HG03135 (cell line): ENCODE results near the gene SLC15A5.

Experiments used
- ATAC-seq: cut with Tn5 transposase; IDR thresholded peaks from one replicate; pipeline ENCODE4 v1.9.1; 2021; ENCODE audit warnings: mild to moderate bottlenecking, moderate library complexity; ENCODE audit not compliant: unreplicated experiment

Gene SLC15A5

DNA sequence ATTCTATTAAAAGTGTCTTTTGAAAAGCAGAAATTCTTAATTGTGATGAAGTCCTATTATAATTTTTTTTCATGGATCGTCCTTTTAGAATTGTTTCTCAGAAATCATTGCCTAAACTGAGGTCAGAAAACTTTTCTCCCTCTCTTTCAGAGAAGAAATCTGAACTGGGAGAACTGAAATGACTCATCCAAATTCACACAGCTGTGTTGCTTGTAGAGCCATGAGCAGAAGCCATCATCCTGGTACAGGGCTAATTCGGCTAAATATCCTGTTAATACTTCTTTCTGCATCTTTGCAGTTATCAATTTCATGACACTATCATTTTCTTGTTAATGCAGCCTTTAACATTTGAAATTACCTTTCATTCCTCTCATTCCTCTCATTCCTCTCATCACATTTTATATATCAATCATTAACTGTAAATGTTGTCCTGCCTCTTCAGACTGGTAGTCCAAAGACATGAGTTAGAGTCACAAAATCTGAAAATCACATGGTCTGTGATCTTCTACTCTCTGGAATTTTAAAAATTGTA is 15.5 kb downstream of the SLC15A5 start:
- no peak for ATAC-seq

DNA sequence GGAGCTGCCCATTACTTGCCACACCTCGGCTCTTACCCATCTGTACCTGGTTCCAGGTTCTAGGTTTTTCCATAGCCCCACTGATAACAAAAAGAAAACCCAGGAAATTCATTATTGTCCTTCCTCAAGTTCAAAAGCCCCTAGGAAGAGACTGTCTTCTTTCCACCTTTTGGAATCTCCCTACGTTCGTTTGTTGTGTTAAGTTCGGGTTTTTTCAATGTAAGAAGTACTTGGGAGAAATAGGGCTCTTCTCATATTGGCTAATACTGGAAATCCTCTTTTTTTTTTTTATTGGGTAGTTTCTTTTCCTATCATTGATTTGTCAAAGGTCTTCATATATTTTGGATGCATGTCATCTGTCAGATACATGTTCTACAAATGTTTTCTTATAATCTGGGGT is 17.3 kb downstream of the SLC15A5 start:
- ATAC-seq: no peak

DNA sequence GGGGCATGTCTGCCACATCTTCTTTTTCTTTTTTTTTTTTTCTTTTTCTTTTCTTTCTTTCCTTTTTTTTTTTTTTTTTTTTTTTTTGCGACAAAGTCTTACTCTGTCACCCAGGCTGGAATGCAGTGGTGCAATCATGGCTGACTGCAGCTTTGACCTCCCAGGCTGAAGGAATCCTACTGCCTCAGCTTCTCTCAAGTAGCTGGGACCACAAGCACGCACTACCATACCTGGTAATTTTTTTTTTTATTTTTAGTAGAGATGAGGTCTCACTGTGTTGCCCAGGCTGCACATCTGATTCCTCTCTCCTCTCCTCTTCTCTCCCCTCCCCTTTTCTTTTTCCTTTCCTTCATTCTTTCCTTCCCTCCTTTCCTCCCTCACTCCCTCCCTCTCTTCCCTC is 18.5 kb downstream of the SLC15A5 start:
- ATAC-seq: no peak

DNA sequence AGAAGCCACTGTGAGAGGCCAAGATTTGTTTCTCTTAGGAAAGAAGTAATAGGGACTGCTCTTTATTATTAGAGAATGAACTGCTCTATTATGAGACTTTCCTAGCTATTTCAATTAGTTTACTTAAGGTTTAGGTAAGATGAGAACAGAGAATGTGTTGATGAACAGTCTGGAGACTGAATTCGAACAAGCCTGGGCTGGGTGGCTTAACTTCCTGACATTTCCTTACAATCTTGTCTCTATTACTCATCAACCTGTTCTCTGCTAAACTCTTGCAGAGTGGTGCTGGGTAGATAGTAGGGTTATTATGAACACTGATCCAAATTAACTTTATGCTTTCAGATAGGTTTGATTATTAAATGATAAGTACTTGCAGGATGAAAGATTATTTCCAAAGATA is 31.2 kb downstream of the SLC15A5 start:
- no peak for ATAC-seq

DNA sequence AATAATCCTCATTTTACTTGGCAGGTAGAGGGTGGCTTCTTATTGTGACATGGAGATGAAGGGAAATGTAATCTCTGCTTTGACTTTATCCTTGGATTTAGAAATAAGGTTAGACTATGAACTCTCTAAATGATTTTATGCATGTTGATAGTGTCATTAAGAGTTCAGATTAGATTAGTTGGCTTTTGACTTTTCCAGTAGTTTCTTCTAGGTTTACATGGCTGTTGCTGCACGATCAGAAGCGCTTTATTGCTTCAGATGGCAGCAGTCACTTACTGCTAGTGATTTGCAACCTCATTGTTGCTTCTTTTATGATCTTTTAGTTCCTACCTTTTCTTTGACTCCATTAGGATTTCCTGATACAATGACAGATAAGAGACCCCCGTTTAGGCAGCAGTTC is 32.3 kb downstream of the SLC15A5 start:
- ATAC-seq: no peak

DNA sequence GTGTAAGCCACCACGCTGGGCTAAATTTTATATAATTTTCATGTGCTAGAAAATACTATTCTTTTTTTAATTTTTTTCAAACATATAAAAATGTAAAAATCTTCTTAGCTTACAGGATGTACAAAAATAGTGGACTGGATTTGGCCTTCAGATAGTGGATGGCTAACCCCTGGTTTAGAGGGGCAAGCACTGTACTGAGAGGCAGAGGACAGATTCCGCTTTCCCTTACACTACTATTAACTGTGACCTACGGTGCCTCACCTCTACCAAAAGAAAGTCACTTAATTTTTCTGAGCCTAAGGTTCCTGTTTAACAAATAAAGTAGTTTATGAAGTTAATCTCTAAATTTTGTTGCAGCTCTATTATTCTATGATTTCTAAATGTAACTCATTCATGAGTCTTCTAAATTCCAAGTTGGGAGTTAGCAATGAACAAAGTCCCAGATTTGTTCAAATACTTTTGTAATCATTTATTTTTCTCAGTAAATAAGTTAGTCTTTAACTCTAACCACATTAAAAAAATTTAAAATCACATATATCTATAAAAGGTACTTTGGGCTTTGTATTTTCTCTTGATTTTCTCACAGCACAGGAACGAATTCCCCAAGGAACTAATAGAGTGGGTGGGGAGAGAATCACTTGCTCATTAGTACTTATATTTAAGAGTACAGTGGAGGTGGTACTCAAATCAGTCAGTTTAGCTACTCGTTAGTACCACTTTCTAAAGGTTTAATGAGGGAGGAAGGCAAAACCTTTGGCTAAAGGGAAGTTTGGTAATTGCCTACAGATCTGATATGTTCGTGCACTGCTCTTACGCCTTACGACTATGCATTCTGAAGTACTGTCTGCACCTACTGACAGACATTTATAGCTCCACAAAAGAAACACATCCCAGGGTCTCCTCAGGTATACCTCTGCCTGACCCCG is 33.7 kb downstream of the SLC15A5 start:
- ATAC-seq: no peak

DNA sequence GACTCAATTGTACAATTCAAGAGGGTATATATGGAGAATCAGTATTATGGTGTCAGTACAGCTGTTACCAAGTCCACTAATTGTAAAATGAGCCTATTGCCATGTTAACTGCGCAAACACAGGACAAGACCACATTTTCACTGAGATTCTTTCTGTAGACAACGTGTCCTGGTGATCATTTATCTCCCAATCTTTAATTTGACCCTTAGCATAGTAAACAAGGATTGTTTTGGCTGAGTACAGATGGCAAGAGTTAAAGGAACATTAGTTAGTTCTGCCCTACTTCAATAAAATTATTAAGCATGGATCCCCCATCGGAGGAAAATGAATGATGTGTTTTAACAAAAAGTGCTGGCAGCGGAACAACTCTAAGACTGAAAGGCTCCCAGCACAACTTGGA is 36.1 kb downstream of the SLC15A5 start:
- no peak for ATAC-seq

DNA sequence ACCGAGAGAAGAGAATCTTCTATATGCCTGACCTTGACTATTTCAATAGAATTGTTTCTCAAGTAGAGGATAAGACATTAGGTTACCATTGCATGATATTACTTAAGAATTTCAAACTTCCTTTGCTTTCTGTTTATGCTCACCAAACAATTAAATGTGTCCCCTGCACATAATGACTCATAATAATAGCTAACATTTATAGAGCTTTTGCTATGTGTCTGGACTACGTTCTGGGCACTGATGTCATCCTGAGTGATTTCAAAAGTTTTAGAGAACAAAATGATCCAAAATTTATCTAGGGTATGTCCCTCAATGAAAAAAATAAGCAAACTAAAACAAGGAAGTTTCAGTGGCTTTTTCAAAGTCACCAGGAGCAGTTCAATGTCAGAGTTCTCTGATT is 38.8 kb downstream of the SLC15A5 start:
- no peak for ATAC-seq

DNA sequence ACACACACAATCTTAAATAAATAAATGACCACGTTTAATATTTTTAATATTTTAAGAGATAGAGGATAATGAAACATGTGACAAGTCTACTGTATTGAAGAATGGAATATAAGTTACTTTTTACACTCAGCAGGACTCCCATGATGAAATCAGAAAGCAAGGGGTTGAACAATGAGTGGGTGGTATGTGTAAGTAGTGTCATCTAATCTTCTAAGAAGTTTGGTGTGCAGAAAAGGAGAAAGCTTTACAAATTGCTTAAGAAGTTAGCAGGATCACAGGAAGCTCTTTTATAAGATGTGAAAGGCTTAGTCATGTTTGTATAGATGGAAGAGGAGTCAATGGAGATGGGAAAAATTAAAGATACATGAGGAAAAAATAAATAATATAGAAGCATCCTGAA is 47.8 kb downstream of the SLC15A5 start:
- ATAC-seq: no peak

DNA sequence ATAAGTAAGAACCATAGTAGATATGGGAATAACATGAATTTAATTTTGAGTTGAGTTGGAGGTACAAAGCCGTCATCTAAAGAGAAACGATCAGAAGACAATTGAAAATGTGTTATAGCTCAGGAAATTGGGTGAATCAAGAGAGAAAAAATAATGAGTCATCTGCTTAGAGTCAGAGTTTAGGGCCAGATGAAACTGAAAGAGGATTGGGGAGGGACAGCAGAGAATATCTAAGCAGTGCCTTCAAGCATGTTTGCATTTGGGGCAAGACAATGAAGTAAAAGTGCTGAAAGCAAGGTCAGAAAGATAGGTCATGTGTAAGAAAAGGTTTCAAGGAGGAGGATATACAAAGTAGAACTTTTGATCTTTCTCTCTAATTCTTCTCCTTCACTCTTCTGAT is 49.4 kb downstream of the SLC15A5 start:
- ATAC-seq: no peak

DNA sequence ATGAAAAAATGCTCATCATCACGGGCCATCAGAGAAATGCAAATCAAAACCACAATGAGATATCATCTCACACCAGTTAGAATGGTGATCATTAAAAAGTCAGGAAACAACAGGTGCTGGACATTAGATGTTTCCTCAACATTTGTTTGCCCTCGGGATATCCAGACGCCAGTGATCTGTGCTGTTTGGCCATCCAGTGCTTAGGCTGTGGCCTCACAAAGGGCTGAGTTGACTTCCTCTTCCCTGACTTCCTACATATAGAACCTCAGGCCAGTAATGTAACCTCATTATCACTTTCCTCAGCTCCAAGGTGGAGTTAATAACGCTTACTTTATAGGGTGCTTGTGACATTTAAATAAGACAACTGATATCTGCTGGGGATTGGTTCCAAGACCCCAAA is 51.8 kb downstream of the SLC15A5 start:
- ATAC-seq: no peak

DNA sequence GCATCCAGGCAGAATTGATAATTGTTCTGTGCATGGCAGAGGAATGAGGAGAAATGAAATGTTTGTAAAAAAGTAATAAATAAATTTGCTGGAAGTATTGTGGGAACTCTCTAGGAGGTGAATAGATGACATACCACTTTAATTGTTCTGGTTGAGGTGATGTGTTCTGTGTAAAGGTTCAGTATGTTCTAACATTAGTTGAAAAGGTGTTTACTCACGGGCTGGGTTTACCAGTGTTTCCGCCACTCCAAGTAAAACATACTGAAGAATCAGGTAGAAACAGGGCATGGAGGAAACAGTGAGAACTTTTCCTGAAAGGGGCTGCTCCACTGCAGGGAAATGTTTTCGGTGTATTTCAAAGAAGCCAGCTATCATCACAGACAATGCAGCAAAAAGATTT is 53.3 kb downstream of the SLC15A5 start:
- ATAC-seq: no peak

DNA sequence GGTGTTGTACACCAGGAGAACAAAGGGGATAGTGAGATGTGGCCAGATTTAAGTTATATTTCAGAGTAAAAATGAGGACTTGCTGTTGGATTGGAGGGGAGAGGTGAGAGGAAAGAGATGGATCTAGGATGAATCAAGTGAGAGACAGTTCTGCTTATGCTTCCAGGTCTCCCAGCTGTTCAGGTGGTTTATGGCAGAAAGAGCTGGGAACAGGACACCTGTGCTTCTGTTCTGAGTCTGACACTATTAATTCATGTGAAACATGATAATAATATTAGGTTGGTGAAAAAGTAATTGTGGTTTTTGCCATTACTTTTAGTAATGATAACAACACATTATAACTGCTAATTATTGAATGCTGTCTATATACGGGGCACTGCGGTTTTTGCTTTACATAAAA is 55.7 kb downstream of the SLC15A5 start:
- no peak for ATAC-seq

DNA sequence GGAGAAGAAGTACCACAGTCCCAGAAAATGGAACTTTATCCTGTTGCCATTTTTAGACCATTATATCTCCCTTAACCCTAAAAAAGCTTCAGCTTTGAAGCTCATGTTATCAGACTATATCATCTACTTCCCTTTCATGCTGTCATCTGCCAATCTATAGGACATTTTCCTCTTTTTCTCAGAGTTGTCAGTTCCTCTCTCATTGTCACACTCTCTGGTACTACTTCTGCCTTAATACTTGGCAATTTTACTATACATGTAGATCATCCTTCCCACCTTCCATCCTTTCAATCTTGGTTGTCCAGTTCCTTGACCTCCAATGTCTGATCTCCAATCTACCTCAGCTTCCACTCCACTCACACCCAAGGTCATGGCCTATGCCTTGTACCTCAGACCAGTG is 57.4 kb downstream of the SLC15A5 start:
- ATAC-seq: no peak

DNA sequence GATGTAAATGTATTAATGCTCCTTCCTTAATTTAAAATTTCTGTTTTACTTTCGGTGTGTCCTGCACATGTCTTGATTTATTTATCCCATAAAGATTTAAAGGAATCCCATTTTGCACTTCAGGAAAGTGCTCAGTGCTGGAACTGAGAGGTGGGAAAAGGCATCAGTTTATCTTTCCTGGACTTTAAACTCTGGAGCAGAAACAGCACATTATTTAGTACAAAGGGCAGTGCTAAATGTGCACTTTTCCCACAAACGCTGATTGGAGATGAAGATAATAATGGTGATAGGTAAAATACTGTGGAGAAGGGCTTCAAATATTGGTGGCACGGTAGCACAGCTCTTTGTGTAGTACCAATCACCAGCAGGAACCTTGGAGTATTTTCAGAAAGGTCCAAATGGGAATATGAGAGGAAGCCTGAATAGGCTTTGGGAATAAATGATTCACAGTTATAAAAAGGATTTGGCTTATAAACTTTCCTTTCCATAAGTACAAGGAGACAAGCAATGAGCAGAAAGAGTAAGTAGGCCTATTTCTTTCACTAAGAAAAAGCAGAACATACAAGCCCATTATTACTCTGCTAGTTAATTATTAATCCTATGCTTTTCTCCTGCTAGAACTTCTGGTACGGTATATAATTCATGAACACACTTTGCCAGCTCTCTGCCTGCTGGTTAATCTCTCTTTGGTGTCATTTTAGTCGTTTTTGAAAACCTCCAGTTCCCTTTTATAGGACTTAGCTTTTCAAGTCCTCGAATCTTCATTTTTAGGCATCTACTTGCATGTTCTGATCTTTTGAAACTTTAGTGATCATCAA is 58.3 kb downstream of the SLC15A5 start:
- ATAC-seq: no peak

DNA sequence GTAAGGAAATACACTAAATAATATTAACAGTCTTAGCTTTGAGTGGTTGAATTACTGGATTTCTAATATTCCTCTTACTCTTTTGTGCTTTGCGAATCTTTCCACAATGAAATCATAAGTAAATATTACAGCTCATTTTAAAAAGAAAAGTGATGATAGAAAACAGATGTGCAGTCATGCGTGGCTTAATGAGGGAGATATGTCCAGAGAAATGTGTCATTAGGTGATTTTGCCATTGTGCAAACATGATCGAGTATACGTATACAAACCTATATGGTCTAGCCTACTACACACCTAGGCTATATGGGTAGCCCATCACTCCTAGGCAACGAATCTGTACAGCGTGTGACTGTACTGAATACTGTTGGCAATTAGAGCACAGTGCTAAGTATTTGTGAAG is 59.3 kb downstream of the SLC15A5 start:
- no peak for ATAC-seq

DNA sequence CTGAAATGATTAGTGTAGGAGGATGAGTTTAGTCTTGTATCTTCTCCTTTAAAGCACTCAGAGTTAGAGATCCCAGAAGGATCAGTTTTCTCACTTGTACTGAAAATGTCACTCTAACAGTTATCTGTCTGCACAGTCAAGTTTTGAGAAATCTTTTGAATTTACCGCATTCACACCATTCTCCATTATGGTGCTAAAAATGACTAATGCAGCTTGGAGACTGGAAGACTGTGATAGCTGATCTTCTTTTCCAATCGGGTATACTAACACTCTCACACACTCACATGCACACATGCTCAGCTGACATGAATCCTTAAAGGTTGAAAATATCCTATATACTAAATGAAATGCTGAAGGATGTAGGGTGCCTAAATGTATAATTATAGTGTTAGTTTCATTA is 65.8 kb downstream of the SLC15A5 start:
- no peak for ATAC-seq

DNA sequence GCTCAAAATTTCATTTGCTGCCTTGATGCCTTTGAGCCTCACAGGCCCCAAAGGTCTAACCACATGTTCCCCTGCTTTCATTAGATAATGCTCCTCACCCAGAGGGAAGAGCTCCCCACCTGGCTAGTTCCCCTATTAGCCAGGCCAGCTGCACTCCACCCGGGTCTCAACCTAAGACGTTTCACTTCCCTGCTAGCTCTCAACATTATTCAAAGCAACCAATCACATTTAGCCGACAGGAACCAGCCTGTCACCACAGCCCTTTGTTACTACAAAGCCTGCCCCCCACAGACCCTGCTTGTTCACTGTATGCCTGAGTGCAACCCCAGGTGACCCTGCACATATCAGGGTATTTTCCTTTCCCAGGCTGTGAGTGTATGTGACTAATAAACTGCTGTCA is 78.6 kb downstream of the SLC15A5 start:
- ATAC-seq: peak; percentile 87

DNA sequence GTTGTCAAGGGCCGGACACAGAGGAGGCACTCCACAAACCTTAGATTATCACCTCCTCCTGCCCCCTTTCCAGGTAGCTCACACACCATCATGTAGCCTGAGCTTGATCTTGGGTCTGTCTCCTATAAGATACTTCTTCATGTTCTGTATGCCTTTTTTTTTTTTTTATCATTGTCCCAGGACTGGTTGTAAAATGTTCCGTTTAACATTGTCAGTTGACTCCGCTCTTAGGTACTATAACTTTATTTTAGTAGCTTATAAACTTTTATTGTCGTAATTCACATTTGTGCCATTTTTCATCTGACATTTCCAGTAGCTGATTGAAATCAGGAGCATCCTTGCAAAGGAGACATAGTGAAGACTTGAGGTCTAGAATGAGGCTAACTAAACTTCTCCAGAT is 79.9 kb downstream of the SLC15A5 start:
- no peak for ATAC-seq

DNA sequence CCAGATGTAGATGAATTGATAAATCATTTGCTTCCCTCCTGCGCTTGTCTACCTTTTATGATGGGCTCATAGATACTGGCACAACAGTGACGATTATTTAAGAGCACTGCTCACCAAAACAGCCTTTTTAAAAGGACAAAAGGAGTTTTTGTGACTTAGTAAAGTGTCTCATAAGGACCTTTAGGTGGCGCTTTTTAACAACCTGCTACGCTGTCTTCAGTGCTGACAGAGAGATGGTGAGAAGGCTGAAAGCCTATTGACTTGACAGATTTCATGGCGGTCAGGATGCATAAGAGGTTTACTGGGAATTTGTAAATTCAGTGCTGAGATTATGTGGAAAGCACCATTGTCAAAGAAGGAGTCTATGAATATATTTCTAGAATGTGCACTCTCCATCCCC is 87.6 kb downstream of the SLC15A5 start:
- ATAC-seq: no peak

DNA sequence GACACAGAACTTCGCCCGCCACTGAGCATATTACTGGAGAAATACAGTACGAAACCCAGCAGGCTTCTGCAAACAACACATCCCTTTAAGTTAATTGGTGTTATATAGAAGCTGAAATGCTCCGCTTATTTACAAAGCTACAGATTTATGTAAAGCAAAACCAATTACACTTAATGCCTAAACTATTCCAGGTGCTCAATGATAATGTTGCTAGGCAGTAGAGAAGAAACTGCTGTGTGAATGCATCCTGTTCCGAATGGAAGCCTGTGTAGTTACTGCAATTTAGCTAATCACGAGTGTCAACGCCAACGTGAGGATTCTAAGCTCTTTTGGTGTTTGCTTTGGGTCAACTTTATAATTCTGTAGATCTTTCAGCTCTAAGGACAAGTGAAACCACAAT is 89.8 kb downstream of the SLC15A5 start:
- ATAC-seq: no peak

DNA sequence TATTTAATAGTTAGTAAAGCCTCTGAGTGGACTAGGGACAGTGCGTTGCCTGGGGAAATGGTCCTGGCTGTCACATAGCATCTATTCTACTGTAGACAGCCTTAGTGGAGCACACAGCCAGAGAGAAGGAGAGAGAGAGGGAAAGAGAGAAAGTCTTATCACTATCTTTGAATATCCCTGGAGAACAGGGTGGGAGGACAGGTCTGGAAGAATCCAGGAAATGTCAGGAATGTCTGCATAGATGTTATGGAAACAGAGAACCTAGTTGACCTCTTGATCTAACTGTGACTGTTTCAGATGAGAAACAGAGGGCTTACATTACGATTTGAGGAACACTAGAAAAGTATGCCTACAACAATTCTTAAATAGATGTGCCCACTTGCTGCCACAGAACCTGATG is 92.8 kb downstream of the SLC15A5 start:
- ATAC-seq: no peak
